GM23248 (cell line): ENCODE measurements around the gene FZD1. TPM values are rescaled to one million over a fixed set of nuclear protein-coding genes. Genes with fewer than 3 reads are reported as not detected.

ENCODE experiments used
- DNase-seq: peaks from one replicate; pipeline ENCODE4 v3.0.0-alpha.2; 2015
- H2AFZ ChIP-seq: fragments of 200-600 bp; sonication (generic); 2 replicates; pipeline ENCODE4 v1.6.1; 2016; ENCODE audit warnings: antibody characterized with exemption
- H3F3A ChIP-seq: fragments of 200-600 bp; sonication (generic); 2 replicates; pipeline ENCODE4 v1.6.1; 2016; ENCODE audit warnings: mild to moderate bottlenecking, antibody characterized with exemption, mixed run types; ENCODE audit not compliant: insufficient read depth
- H3K27ac ChIP-seq: fragments of 200-600 bp; sonication (generic); 2 replicates; pipeline ENCODE4 v1.5.1; 2016; ENCODE audit warnings: mild to moderate bottlenecking
- H3K27me3 ChIP-seq: fragments of 200-600 bp; sonication (generic); replicated peaks from 2 replicates; pipeline ENCODE4 v1.6.1; 2016; ENCODE audit warnings: mild to moderate bottlenecking; ENCODE audit not compliant: insufficient read depth
- H3K36me3 ChIP-seq: fragments of 200-600 bp; sonication (generic); 2 replicates; pipeline ENCODE4 v1.6.1; 2016; ENCODE audit warnings: low read depth, mild to moderate bottlenecking
- H3K4me1 ChIP-seq: fragments of 200-600 bp; sonication (generic); 2 replicates; pipeline ENCODE4 v1.6.1; 2016; ENCODE audit warnings: mild to moderate bottlenecking; ENCODE audit not compliant: insufficient read depth
- H3K4me2 ChIP-seq: fragments of 200-600 bp; sonication (generic); one replicate; pipeline ENCODE4 v1.6.1; 2016; ENCODE audit warnings: mild to moderate bottlenecking; ENCODE audit not compliant: unreplicated experiment
- H3K4me3 ChIP-seq: fragments of 200-600 bp; sonication (generic); 2 replicates; pipeline ENCODE4 v1.5.1; 2016; ENCODE audit warnings: mild to moderate bottlenecking
- H3K79me2 ChIP-seq: fragments of 200-600 bp; sonication (generic); 2 replicates; pipeline ENCODE4 v1.6.1; 2016; ENCODE audit warnings: mild to moderate bottlenecking; ENCODE audit not compliant: insufficient read depth
- H3K9ac ChIP-seq: fragments of 200-600 bp; sonication (generic); 2 replicates; pipeline ENCODE4 v1.6.1; 2016; ENCODE audit warnings: mild to moderate bottlenecking
- H3K9me2 ChIP-seq: fragments of 200-600 bp; sonication (generic); 2 replicates; pipeline ENCODE4 v1.6.1; 2016; ENCODE audit warnings: mixed run types, mild to moderate bottlenecking, moderate library complexity; ENCODE audit not compliant: insufficient read depth
- H3K9me3 ChIP-seq: fragments of 200-600 bp; sonication (generic); one replicate; pipeline ENCODE4 v1.6.1; 2017; ENCODE audit warnings: low read depth
- H4K20me1 ChIP-seq: fragments of 200-600 bp; sonication (generic); 2 replicates; pipeline ENCODE4 v1.6.0; 2016; ENCODE audit not compliant: insufficient read depth
- EZH2 ChIP-seq: fragments of 200-600 bp; sonication (generic); IDR thresholded peaks from 2 replicates; pipeline ENCODE4 v1.6.1; 2018; ENCODE audit warnings: antibody characterized with exemption, mild to moderate bottlenecking; ENCODE audit not compliant: insufficient read depth, poor library complexity, severe bottlenecking
- EZH2phosphoT487 ChIP-seq: fragments of 200-600 bp; sonication (generic); IDR thresholded peaks from 2 replicates; pipeline ENCODE4 v1.6.1; 2018; ENCODE audit warnings: antibody characterized with exemption, moderate library complexity, mild to moderate bottlenecking, low read depth; ENCODE audit not compliant: insufficient read depth
- WGBS, 2 experiments: methylation state at CpG; one replicate each; pipeline ENCODE4 v1.1.6; 2015 to 2017; ENCODE audit warnings: low lambda C conversion rate in 2 of 2, low coverage in 1 of 2; ENCODE audit errors: missing lambda C conversion rate in 2 of 2; 5-methylcytosine and 5-hydroxymethylcytosine counted together
- in situ Hi-C: fragments of 300-500 bp; cut with MboI; formaldehyde crosslinking; loops from 2 replicates; pipeline ENCODE4 v1.15.0; 2020
- polyA plus RNA-seq: library from polyadenylated mRNA; unstranded; fragments of >200 nt; fragmentation: Nextera tagmentation; extraction: Ambion mirVana; gene quantifications from 2 replicates; pipeline ENCODE4 v1.2.1, GENCODE V29; 2016
- total RNA-seq: library from RNA; depleted of rRNA; stranded (reverse); fragments of >200 nt; shearing (Covaris generic); gene quantifications from 2 replicates; pipeline ENCODE4 v1.2.3, GENCODE V29; 2014

Gene FZD1
- total and polyA plus RNA-seq, 2 experiments from 2014 or later = 4.0 to 15.1 TPM

GRCh38 chr7:91266067-91266688, 1.9 kb downstream of the FZD1 start:
- in situ Hi-C loops = loop anchor here (10.0 kb wide), 1 partner anchor 181 kb away; no protein-coding TSS in a partner anchor
- H3K4me3 ChIP-seq = peak overlapping the region; percentile 86

DNA sequence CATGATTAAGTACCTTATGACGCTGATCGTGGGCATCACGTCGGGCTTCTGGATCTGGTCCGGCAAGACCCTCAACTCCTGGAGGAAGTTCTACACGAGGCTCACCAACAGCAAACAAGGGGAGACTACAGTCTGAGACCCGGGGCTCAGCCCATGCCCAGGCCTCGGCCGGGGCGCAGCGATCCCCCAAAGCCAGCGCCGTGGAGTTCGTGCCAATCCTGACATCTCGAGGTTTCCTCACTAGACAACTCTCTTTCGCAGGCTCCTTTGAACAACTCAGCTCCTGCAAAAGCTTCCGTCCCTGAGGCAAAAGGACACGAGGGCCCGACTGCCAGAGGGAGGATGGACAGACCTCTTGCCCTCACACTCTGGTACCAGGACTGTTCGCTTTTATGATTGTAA, 2.5 kb downstream of the FZD1 start:
- H3K36me3 ChIP-seq = no peaks in the 10 kb centered on the region
- H3K27me3 ChIP-seq = no peaks in the 10 kb centered on the region
- peak overlapping the region; percentile 86 for H3K4me3 ChIP-seq
- 15 to 23% methylated on average over 19 to 20 of the region's 20 CpGs for WGBS, 2 experiments
- TF ChIP-seq EZH2phosphoT487 (no peak), EZH2 (no peak)
- H3F3A ChIP-seq = peaks cover 14% of the 10 kb centered on the region; the same call in 1 of the 2 replicates
- no peaks in the 10 kb centered on the region for H4K20me1 ChIP-seq
- H3K4me1 ChIP-seq = peaks cover 21% of the 10 kb centered on the region; the same call in 1 of the 2 replicates
- peaks cover 29% of the 10 kb centered on the region for H3K79me2 ChIP-seq
- H3K9me3 ChIP-seq = no peaks in the 10 kb centered on the region
- peak overlapping the region; percentile 85 for H2AFZ ChIP-seq
- in situ Hi-C loops = loop anchor here (10.0 kb wide), 1 partner anchor 182 kb away; no protein-coding TSS in a partner anchor
- H3K4me2 ChIP-seq = peak overlapping the region; percentile 82
- H3K9ac ChIP-seq = peak overlapping the region; percentile 67
- DNase-seq = peak; percentile 46
- no peaks in the 10 kb centered on the region for H3K9me2 ChIP-seq
- H3K27ac ChIP-seq = 0 out of 2 replicates have a peak overlapping the region, but pooled peaks have one; percentile 40

More at GRCh38 chr7:91266067-91266688, 1.9 kb downstream of the FZD1 start:
- Histone ChIP-seq H3K36me3 (no peaks in the 10 kb centered on the region), H2AFZ (peak overlapping the region; percentile 85), H3K9me3 (no peaks in the 10 kb centered on the region), H3K27me3 (no peaks in the 10 kb centered on the region), H3K4me1 (peaks cover 21% of the 10 kb centered on the region; the same call in 1 of the 2 replicates), H3K9ac (peak overlapping the region; percentile 82; the same call in 1 of the 2 replicates), H3F3A (peaks cover 14% of the 10 kb centered on the region; the same call in 1 of the 2 replicates), H3K27ac (no peak overlapping the region; the same call in 1 of the 2 replicates), H3K4me2 (peak overlapping the region; percentile 82), H3K79me2 (peaks cover 29% of the 10 kb centered on the region), H3K9me2 (no peaks in the 10 kb centered on the region), H4K20me1 (no peaks in the 10 kb centered on the region)
- TF ChIP-seq EZH2 (no peak), EZH2phosphoT487 (no peak)
- WGBS, 2 experiments = 51 to 54% methylated on average over 38 to 43 of the region's 43 CpGs
- peak; percentile 36 for DNase-seq

DNA sequence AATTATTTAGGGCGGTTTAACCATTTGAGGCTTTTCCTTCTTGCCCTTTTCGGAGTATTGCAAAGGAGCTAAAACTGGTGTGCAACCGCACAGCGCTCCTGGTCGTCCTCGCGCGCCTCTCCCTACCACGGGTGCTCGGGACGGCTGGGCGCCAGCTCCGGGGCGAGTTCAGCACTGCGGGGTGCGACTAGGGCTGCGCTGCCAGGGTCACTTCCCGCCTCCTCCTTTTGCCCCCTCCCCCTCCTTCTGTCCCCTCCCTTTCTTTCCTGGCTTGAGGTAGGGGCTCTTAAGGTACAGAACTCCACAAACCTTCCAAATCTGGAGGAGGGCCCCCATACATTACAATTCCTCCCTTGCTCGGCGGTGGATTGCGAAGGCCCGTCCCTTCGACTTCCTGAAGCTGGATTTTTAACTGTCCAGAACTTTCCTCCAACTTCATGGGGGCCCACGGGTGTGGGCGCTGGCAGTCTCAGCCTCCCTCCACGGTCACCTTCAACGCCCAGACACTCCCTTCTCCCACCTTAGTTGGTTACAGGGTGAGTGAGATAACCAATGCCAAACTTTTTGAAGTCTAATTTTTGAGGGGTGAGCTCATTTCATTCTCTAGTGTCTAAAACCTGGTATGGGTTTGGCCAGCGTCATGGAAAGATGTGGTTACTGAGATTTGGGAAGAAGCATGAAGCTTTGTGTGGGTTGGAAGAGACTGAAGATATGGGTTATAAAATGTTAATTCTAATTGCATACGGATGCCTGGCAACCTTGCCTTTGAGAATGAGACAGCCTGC, 3.1 kb downstream of the FZD1 start:
- Histone ChIP-seq H3K9me3 (no peaks in the 10 kb centered on the region), H3K4me1 (peaks cover 21% of the 10 kb centered on the region; the same call in 1 of the 2 replicates), H4K20me1 (no peaks in the 10 kb centered on the region), H3K4me3 (peak overlapping the region; percentile 86), H2AFZ (peak overlapping the region; percentile 85), H3K4me2 (peak overlapping the region; percentile 82), H3K27ac (peak overlapping the region; percentile 40; the same call in 1 of the 2 replicates), H3K9me2 (no peaks in the 10 kb centered on the region), H3K79me2 (peaks cover 29% of the 10 kb centered on the region), H3K36me3 (no peaks in the 10 kb centered on the region), H3F3A (peaks cover 14% of the 10 kb centered on the region; the same call in 1 of the 2 replicates), H3K9ac (peak overlapping the region; percentile 67), H3K27me3 (no peaks in the 10 kb centered on the region)
- 27 to 31% methylated on average over 27 to 29 of the region's 29 CpGs for WGBS, 2 experiments
- in situ Hi-C loops = loop anchor here (10.0 kb wide), 1 partner anchor 183 kb away; no protein-coding TSS in a partner anchor
- peak; percentile 84 for DNase-seq
- no peak for TF ChIP-seq EZH2
- no peak for TF ChIP-seq EZH2phosphoT487

- Histone ChIP-seq H2AFZ (no peak overlapping the region), H4K20me1 (no peaks in the 10 kb centered on the region), H3K9me3 (no peaks in the 10 kb centered on the region), H3K27me3 (no peaks in the 10 kb centered on the region), H3F3A (no peaks in the 10 kb centered on the region), H3K36me3 (no peaks in the 10 kb centered on the region), H3K9ac (no peak overlapping the region), H3K4me3 (no peak overlapping the region), H3K27ac (no peak overlapping the region), H3K4me1 (peaks cover 17% of the 10 kb centered on the region; the same call in 1 of the 2 replicates), H3K9me2 (no peaks in the 10 kb centered on the region; the same call in 1 of the 2 replicates), H3K79me2 (peaks cover 29% of the 10 kb centered on the region), H3K4me2 (no peak overlapping the region)
- in situ Hi-C loops = no loop called here
- DNase-seq = no peak
- TF ChIP-seq EZH2 (no peak), EZH2phosphoT487 (no peak)
- 41 to 68% methylated on average over 3 of the region's 3 CpGs for WGBS, 2 experiments
These were observed 6.1 kb downstream of the FZD1 start for GRCh38 chr7:91270372-91270771.
